GM10248 (cell line): ENCODE data around the gene COG8.

Source experiments
- CTCF ChIA-PET: fragments of 300-600 bp; sonication (Branson Sonifier 250); formaldehyde crosslinking; extraction: SDS; loops from one replicate; lab custom pipeline; 2021; ENCODE audit warnings: antibody characterized with exemption; lab: Yijun Ruan, JAX
- POLR2A ChIA-PET: fragments of 350-650 bp; sonication (Branson Sonifier 250); formaldehyde crosslinking; extraction: SDS; loops from one replicate; lab custom pipeline; 2020; ENCODE audit warnings: antibody characterized with exemption; lab: Yijun Ruan, JAX
- DNase-seq: peaks from one replicate; pipeline ENCODE4 v3.0.0; 2012; ENCODE audit errors: extremely low spot score
- CTCF ChIP-seq: IDR thresholded peaks from 2 replicates; pipeline ENCODE4 v1.5.1; 2012; ENCODE audit warnings: mild to moderate bottlenecking, low read depth; ENCODE audit errors: extremely low read depth, missing control alignments, control extremely low read depth

COG8 gene

GRCh38 chr16:69313469-69313868 is 25.9 kb downstream of the COG8 start:
- ChIA-PET CTCF (no interaction called here), POLR2A (no interaction called here)
- TF ChIP-seq CTCF, result no peak
- no peak for DNase-seq

DNA sequence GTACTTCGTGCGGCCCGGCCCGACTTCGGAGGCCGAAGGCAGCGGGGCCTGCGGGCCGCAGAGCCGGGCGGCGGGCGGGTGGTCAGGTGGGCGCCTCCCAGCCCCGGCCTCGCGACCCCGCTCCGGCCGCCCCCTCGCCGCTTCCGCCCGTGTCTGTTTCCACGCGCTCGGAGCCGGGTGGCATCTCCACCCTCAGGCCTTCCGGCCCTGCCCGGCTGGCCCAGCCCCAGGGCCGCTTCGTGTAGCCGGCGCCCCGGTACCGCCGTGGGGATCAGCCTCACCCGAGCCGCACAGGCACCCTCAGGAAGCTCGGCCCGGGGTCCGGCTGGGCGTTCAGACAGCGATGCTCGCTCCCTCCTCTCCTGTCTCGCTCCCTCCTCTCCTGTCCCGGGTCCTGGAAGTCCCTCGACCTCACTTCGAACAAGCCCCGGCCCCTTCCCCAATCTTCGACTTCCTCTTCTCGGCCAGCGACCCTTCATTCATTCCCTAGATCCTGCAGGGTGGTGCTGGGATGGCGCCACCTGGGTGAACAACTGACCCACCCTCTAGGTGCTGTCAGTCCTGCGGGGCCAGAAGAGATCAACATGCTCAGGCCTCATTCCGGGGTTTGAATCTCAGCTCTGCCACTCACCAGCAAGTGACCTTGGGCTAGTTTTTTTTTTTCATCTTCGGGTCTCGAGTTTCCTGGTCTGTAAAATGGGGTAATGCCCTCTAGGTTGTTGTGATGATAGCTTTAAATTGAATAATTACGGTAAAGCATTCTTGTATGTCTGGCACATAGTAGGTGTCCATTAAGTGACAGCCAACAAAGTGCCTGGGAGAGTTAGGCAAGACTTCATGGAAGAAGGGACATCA is 27.6 kb downstream of the COG8 start:
- POLR2A ChIA-PET, result no interaction called here
- peak; percentile 25 for TF ChIP-seq CTCF
- CTCF ChIA-PET, result interaction anchor here (0.9 to 1.6 kb wide), 13 partner anchors 10 to 443 kb away, joined by 3 to 8 read pairs (median 4); partner anchors contain the start of genes HAS3, NOB1 and PDF
- DNase-seq, result peak; percentile 54

GRCh38 chr16:69310653-69311532 is 28.5 kb downstream of the COG8 start, which contains the start of gene VPS4A:
Gene VPS4A, plus strand, starts transcription at chr16:69311350. Its CDS starts 162 bp downstream, at chr16:69311512.
- POLR2A ChIA-PET, result no interaction called here
- TF ChIP-seq CTCF, result peak; percentile 99
- CTCF ChIA-PET, result interaction anchor here (0.6 to 1.2 kb wide), 6 partner anchors 10 to 178 kb away, joined by 3 to 4 read pairs (median 3); partner anchors contain the start of gene COG8
- DNase-seq, result peak; percentile 99

GRCh38 chr16:69309316-69309715 is 30.0 kb downstream of the COG8 start:
- no peak for TF ChIP-seq CTCF
- ChIA-PET CTCF (interaction anchor here (0.7 to 1.1 kb wide), 2 partner anchors 21 to 133 kb away, joined by 3 read pairs; no protein-coding TSS in a partner anchor), POLR2A (no interaction called here)
- DNase-seq, result no peak

GRCh38 chr16:69307856-69308255 is 31.5 kb downstream of the COG8 start:
- ChIA-PET CTCF (no interaction called here), POLR2A (no interaction called here)
- TF ChIP-seq CTCF, result no peak
- DNase-seq, result no peak

GRCh38 chr16:69307091-69307490 is 32.3 kb downstream of the COG8 start:
- POLR2A ChIA-PET, result no interaction called here
- CTCF ChIA-PET, result no interaction called here
- no peak for DNase-seq
- no peak for TF ChIP-seq CTCF
